Astrocyte (in vitro differentiated cells and primary cell): ENCODE data around the gene NEK7. TPM values are rescaled to one million over a fixed set of nuclear protein-coding genes. Genes with fewer than 3 reads are reported as not detected.

ENCODE experiments used
- DNase-seq: peaks from one replicate; pipeline ENCODE4 v3.0.0-alpha.2; 2010; ENCODE audit warnings: low read depth
- FAIRE-seq: peaks from 2 replicates; lab custom pipeline; 2011; peaks lifted over from hg19 to GRCh38; lab: Jason Lieb, UNC
- H2AFZ ChIP-seq: 2 replicates; pipeline ENCODE4 v1.6.0; 2012; ENCODE audit warnings: low read depth, low read length, inconsistent platforms
- H3K27ac ChIP-seq: 2 replicates; pipeline ENCODE4 v1.5.1; 2011; ENCODE audit warnings: low read depth, low read length, inconsistent platforms
- H3K27me3 ChIP-seq: 2 replicates; pipeline ENCODE4 v1.6.0; 2011; ENCODE audit warnings: low read length, inconsistent platforms; ENCODE audit not compliant: insufficient read depth
- H3K36me3 ChIP-seq: 2 replicates; pipeline ENCODE4 v1.5.1; 2011; ENCODE audit warnings: low read length, inconsistent platforms; ENCODE audit not compliant: insufficient read depth
- H3K4me1 ChIP-seq: 2 replicates; pipeline ENCODE4 v1.5.1; 2011; ENCODE audit warnings: low read length, inconsistent platforms; ENCODE audit not compliant: insufficient read depth
- H3K4me2 ChIP-seq: 2 replicates; pipeline ENCODE4 v1.6.0; 2012; ENCODE audit warnings: low read length, inconsistent platforms
- H3K4me3 ChIP-seq: 2 replicates; pipeline ENCODE4 v1.5.1; 2011; ENCODE audit warnings: low read depth, mild to moderate bottlenecking, low read length, inconsistent platforms; ENCODE audit not compliant: insufficient read depth
- H3K79me2 ChIP-seq: 2 replicates; pipeline ENCODE4 v1.6.0; 2012; ENCODE audit warnings: mild to moderate bottlenecking, low read length, inconsistent platforms; ENCODE audit not compliant: insufficient read depth
- H3K9ac ChIP-seq: 2 replicates; pipeline ENCODE4 v1.6.0; 2012; ENCODE audit warnings: mild to moderate bottlenecking, low read length, inconsistent platforms
- H3K9me3 ChIP-seq: 2 replicates; pipeline ENCODE4 v1.5.1; 2012; ENCODE audit warnings: low read depth, mild to moderate bottlenecking, low read length, inconsistent platforms; ENCODE audit not compliant: insufficient read depth
- H4K20me1 ChIP-seq: 2 replicates; pipeline ENCODE4 v1.6.0; 2012; ENCODE audit warnings: low read length, inconsistent platforms; ENCODE audit not compliant: insufficient read depth
- H3K27ac Mint-ChIP-seq: one replicate; pipeline ENCODE4 v1.8.0; 2021; ENCODE audit warnings: mild to moderate bottlenecking, mixed read lengths; ENCODE audit not compliant: unreplicated experiment
- H3K27me3 Mint-ChIP-seq: one replicate; pipeline ENCODE4 v1.8.0; 2021; ENCODE audit warnings: low read depth, mixed read lengths; ENCODE audit not compliant: unreplicated experiment
- H3K36me3 Mint-ChIP-seq: one replicate; pipeline ENCODE4 v1.8.0; 2021; ENCODE audit warnings: low read depth, mixed read lengths; ENCODE audit not compliant: unreplicated experiment
- H3K4me1 Mint-ChIP-seq: one replicate; pipeline ENCODE4 v1.8.0; 2021; ENCODE audit warnings: low read depth, mixed read lengths; ENCODE audit not compliant: unreplicated experiment
- H3K4me3 Mint-ChIP-seq: one replicate; pipeline ENCODE4 v1.8.0; 2021; ENCODE audit warnings: mild to moderate bottlenecking, moderate library complexity, mixed read lengths; ENCODE audit not compliant: unreplicated experiment
- H3K9me3 Mint-ChIP-seq: one replicate; pipeline ENCODE4 v1.8.0; 2021; ENCODE audit warnings: mild to moderate bottlenecking, mixed read lengths; ENCODE audit not compliant: unreplicated experiment
- EZH2 ChIP-seq: IDR thresholded peaks from 2 replicates; pipeline ENCODE4 v1.6.1; 2012; ENCODE audit warnings: mild to moderate bottlenecking, low read length, inconsistent platforms; ENCODE audit not compliant: insufficient read depth
- total RNA-seq: library from RNA; stranded (reverse); gene quantifications from 2 replicates; pipeline ENCODE4 v1.2.1, GENCODE V29; 2021
- TF ChIP-seq, protein P1 (sequence below): IDR thresholded peaks from 2 replicates; pipeline ENCODE4 v1.5.1; 2011; ENCODE audit warnings: low read depth, mild to moderate bottlenecking, inconsistent platforms, low read length, moderate library complexity; ENCODE audit not compliant: insufficient read depth

The NEK7 gene
- total RNA-seq, 1 donor from 2014 or later = 125 TPM

DNA sequence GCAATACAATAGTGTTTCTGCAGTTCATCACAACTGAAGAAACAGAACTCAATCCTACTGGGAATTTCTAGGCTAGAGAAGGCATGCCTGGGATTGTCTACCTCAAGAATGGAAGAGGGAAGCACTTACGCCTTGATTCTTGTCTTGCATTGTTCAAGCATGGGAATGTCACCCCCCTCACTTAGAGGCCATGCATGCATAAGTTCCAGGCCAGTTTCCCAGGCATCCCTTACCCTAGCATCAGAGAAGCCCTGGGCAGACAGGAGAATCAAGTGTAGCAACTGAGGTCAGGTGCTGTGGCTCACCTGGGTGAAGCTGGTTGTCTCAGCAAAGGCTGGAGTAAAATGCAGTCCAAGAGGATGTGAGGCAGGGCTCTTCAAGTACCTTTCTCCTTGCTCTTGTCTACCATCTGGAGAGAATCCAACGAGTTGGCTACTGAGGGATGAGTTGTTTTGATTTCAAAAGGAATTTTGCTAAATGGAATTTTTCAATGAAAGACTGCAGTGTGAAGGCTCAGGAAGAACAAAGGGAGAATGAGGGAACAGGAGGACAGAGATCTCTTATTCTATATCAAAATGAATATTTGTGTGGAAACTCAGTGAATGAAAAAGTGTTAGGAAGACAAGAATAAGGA is 174.3 kb downstream of the NEK7 start:
- FAIRE-seq = peak; percentile 50
- Mint-ChIP-seq H3K4me3 (no peak overlapping the region), H3K27me3 (no peaks in the 10 kb centered on the region), H3K9me3 (no peaks in the 10 kb centered on the region), H3K27ac (no peak overlapping the region), H3K4me1 (peaks cover 6% of the 10 kb centered on the region), H3K36me3 (no peaks in the 10 kb centered on the region)
- Histone ChIP-seq H3K9me3 (no peaks in the 10 kb centered on the region), H3K4me2 (no peak overlapping the region), H2AFZ (no peak overlapping the region), H3K27ac (no peak overlapping the region), H4K20me1 (no peaks in the 10 kb centered on the region), H3K4me1 (peaks cover 6% of the 10 kb centered on the region), H3K36me3 (no peaks in the 10 kb centered on the region), H3K79me2 (no peaks in the 10 kb centered on the region), H3K4me3 (no peak overlapping the region), H3K27me3 (no peaks in the 10 kb centered on the region), H3K9ac (no peak overlapping the region)
- TF ChIP-seq EZH2 = no peak
- TF ChIP-seq, protein P1, sequence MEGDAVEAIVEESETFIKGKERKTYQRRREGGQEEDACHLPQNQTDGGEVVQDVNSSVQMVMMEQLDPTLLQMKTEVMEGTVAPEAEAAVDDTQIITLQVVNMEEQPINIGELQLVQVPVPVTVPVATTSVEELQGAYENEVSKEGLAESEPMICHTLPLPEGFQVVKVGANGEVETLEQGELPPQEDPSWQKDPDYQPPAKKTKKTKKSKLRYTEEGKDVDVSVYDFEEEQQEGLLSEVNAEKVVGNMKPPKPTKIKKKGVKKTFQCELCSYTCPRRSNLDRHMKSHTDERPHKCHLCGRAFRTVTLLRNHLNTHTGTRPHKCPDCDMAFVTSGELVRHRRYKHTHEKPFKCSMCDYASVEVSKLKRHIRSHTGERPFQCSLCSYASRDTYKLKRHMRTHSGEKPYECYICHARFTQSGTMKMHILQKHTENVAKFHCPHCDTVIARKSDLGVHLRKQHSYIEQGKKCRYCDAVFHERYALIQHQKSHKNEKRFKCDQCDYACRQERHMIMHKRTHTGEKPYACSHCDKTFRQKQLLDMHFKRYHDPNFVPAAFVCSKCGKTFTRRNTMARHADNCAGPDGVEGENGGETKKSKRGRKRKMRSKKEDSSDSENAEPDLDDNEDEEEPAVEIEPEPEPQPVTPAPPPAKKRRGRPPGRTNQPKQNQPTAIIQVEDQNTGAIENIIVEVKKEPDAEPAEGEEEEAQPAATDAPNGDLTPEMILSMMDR = no peak
- peak; percentile 32 for DNase-seq

GRCh38 chr1:198333744-198334143 is 176.9 kb downstream of the NEK7 start:
- no peaks in the 10 kb centered on the region for H3K9me3 Mint-ChIP-seq
- H3K9ac ChIP-seq = no peak overlapping the region
- H3K36me3 Mint-ChIP-seq = no peaks in the 10 kb centered on the region
- TF ChIP-seq EZH2 = no peak
- TF ChIP-seq, protein P1 = no peak
- H3K27ac ChIP-seq = no peak overlapping the region
- no peaks in the 10 kb centered on the region for H3K27me3 Mint-ChIP-seq
- H3K36me3 ChIP-seq = no peaks in the 10 kb centered on the region
- H3K4me2 ChIP-seq = no peak overlapping the region
- peaks cover 6% of the 10 kb centered on the region for H3K4me1 Mint-ChIP-seq
- no peak overlapping the region for H3K4me3 Mint-ChIP-seq
- H2AFZ ChIP-seq = no peak overlapping the region
- H3K27ac Mint-ChIP-seq = no peak overlapping the region
- no peaks in the 10 kb centered on the region for H3K9me3 ChIP-seq
- no peaks in the 10 kb centered on the region for H4K20me1 ChIP-seq
- no peak overlapping the region for H3K4me3 ChIP-seq
- DNase-seq = peak; percentile 50
- no peaks in the 10 kb centered on the region for H3K79me2 ChIP-seq
- H3K4me1 ChIP-seq = peaks cover 6% of the 10 kb centered on the region
- peak; percentile 20 for FAIRE-seq
- no peaks in the 10 kb centered on the region for H3K27me3 ChIP-seq

DNA sequence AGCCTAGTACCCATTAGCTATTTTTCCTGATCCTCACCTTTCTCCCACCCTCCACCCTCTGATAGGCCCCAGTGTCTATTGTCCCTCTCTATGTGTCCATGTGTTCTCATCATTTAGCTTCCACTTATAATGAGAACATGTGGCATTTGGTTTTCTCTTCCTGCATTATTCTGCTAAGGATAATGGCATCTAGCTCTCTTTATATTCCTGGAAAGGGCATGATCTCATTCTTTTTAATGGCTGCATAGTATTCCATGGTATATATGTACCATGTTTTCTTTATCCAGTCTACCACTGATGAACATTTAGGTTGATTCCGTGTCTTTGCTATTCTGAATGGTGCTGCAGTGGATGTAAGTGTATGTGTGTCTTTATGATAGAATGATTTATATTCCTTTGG is 178.9 kb downstream of the NEK7 start:
- H3K9me3 Mint-ChIP-seq = no peaks in the 10 kb centered on the region
- no peak overlapping the region for H3K9ac ChIP-seq
- FAIRE-seq (no peak), DNase-seq (no peak)
- no peak overlapping the region for H3K27ac Mint-ChIP-seq
- H3K36me3 Mint-ChIP-seq = no peaks in the 10 kb centered on the region
- peaks cover 6% of the 10 kb centered on the region for H3K4me1 ChIP-seq
- H3K9me3 ChIP-seq = no peaks in the 10 kb centered on the region
- H3K27me3 Mint-ChIP-seq = no peaks in the 10 kb centered on the region
- H3K4me3 Mint-ChIP-seq = no peak overlapping the region
- no peak overlapping the region for H3K4me2 ChIP-seq
- no peak for TF ChIP-seq EZH2
- TF ChIP-seq, protein P1 = no peak
- no peak overlapping the region for H2AFZ ChIP-seq
- H3K27me3 ChIP-seq = no peaks in the 10 kb centered on the region
- no peak overlapping the region for H3K27ac ChIP-seq
- H3K4me3 ChIP-seq = no peak overlapping the region
- peaks cover 5% of the 10 kb centered on the region for H3K4me1 Mint-ChIP-seq
- no peaks in the 10 kb centered on the region for H3K36me3 ChIP-seq
- no peaks in the 10 kb centered on the region for H4K20me1 ChIP-seq
- H3K79me2 ChIP-seq = no peaks in the 10 kb centered on the region
